Testis (tissue), 2 donors: ENCODE data around the gene INMT.

Experiments
- CTCF ChIP-seq, 3 experiments: fragments of 450-650 bp in 2 of 3; fragments of 200-600 bp in 1 of 3; sonication (generic) in 1 of 3; IDR thresholded peaks; one replicate each; pipeline ENCODE4 v1.5.1; 2016 to 2019; ENCODE audit warnings: antibody characterized with exemption in 3 of 3, mild to moderate bottlenecking in 2 of 3, moderate library complexity in 1 of 3
- POLR2A ChIP-seq: fragments of 450-650 bp; IDR thresholded peaks from one replicate; pipeline ENCODE4 v1.6.1; 2017; ENCODE audit warnings: antibody characterized with exemption, mild to moderate bottlenecking, moderate library complexity

- TF ChIP-seq CTCF (IDR thresholded peaks at IDR 0.05) (no peak), POLR2A (no peak)
Observed at GRCh38 chr7:30754315-30754877, 2.5 kb downstream of the INMT start.
